Measurements from ENCODE around the gene KLHL6.
A peak's percentile ranks its signal among the peaks of the same experiment; 100 is the strongest.
"Not testable (repeated sequence)": the region's sequence is repeated elsewhere in the genome, so short reads cannot be mapped to it uniquely, and the experiment has no call there.

The KLHL6 gene

DNA sequence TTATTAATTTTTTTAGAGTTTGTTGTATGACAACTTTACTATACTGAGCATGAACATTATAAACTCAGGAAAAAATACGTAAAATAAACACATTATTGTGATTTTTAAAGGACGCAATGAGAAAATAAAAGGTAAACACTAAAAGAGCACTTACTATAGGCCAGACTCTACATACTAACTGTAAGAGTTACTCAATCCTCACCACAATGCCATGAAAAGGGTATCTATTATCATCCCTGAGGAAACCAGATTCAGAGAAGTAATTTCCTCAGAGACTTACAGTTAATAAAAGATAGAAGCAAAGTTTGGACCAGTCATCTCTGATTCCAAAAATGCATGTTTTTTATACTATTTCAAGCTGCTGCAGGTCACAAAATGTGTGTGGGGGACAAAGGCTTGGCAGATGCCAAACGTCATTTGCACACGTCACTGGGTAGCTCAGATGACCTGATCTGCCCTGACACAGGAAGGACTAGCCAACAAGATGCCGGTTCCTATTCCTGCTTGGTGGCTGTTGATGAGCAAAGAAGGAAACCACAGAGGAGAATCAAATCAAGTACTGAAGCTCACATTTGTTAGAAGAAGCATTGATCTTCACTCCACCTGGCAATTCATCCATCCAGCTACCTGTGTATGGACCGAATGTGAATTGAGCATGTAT lies 42.3 kb downstream of the KLHL6 start:
- Mint-ChIP-seq H3K9me3 (no peaks in the 10 kb centered on the region), H3K4me1 (ENCODE audit: low read depth) (peaks cover 66% of the 10 kb centered on the region), H3K27ac (peak overlapping the region; percentile 57), H3K27me3 (no peaks in the 10 kb centered on the region), H3K4me3 (peak overlapping the region; percentile 46), H3K36me3 (ENCODE audit: low read depth) (peaks cover 31% of the 10 kb centered on the region)

- H3K9me3 Mint-ChIP-seq, H3K27me3 Mint-ChIP-seq, H3K4me3 Mint-ChIP-seq: not testable (repeated sequence)
- peaks cover 57% of the 10 kb centered on the region for H3K4me1 Mint-ChIP-seq (ENCODE audit: low read depth)
- peak overlapping the region; percentile 82 for H3K27ac Mint-ChIP-seq
- peaks cover 38% of the 10 kb centered on the region for H3K36me3 Mint-ChIP-seq (ENCODE audit: low read depth)
These were observed 44.0 kb downstream of the KLHL6 start for GRCh38 chr3:183511286-183512131.

DNA sequence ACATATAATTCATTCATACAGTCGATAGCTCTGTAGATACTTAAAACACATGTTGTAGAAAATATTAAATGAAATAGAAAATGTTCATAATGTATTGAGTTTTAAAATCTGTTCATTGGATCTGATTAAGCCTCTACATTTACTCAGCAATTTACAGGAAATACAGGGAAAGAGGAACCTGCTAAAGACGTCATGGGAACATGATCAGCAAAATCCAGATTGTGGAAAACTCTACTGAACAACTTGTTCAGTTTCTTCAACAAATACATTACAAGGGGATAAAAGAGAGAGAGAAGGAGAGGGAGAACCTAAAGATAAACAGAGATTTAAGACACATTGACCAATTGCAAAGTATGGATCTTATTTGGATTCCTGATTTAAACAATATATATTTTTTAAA lies 46.7 kb downstream of the KLHL6 start:
- Mint-ChIP-seq H3K36me3 (ENCODE audit: low read depth) (peaks cover 56% of the 10 kb centered on the region), H3K4me1 (ENCODE audit: low read depth) (peaks cover 32% of the 10 kb centered on the region), H3K4me3 (no peak overlapping the region), H3K9me3 (peaks cover 8% of the 10 kb centered on the region), H3K27me3 (no peaks in the 10 kb centered on the region), H3K27ac (no peak overlapping the region)

DNA sequence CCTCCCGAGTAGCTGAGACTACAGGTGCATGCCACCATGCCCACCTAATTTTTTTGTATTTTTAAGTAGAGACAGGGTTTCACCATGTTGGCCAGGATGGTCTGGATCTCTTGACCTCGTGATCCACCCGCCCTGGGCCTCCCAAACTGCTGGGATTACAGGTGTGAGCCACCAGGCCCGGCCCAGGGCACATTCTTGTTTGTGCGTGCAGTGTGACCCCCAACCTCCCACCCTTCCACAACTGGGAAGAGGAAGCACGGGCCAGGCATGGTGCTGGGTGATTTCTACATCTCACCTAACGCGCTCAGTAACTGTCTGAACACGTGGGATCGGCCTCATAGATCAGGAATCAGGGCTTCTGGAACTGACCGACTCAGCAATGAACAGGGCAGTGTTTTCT lies 48.0 kb downstream of the KLHL6 start:
- Mint-ChIP-seq H3K36me3 (ENCODE audit: low read depth) (peaks cover 68% of the 10 kb centered on the region), H3K4me3 (no peak overlapping the region), H3K27ac (no peak overlapping the region), H3K4me1 (ENCODE audit: low read depth) (peaks cover 20% of the 10 kb centered on the region), H3K9me3 (peaks cover 8% of the 10 kb centered on the region), H3K27me3 (no peaks in the 10 kb centered on the region)

- Mint-ChIP-seq H3K36me3 (ENCODE audit: low read depth) (peaks cover 69% of the 10 kb centered on the region), H3K4me1 (ENCODE audit: low read depth) (peaks cover 17% of the 10 kb centered on the region), H3K27ac (peak overlapping the region; percentile 30), H3K9me3 (peaks cover 8% of the 10 kb centered on the region), H3K27me3 (no peaks in the 10 kb centered on the region), H3K4me3 (no peak overlapping the region)
These were observed 48.7 kb downstream of the KLHL6 start for GRCh38 chr3:183506674-183507320.

DNA sequence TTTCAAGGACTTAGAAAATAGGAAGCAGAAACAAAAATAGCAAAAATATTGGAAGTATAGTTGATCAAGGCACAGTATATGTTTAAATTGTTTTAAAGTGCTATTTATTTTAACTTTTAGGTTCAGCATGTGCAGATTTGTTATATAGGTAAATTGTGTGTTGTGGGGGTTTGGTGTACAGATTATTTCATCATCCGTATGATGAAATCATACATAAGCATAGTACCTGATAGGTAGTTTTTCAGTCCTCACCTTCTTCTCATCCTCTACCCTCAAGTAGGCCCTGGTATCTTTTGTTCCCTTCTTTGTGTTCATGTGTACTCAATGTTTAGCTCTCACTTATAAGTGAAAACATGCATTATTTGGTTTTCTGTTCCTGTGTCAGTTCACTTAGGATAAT lies 50.9 kb downstream of the KLHL6 start:
- Mint-ChIP-seq H3K9me3 (peaks cover 8% of the 10 kb centered on the region), H3K36me3 (ENCODE audit: low read depth) (peaks cover 85% of the 10 kb centered on the region), H3K27me3 (no peaks in the 10 kb centered on the region), H3K4me1 (ENCODE audit: low read depth) (peaks cover 9% of the 10 kb centered on the region), H3K4me3 (no peak overlapping the region), H3K27ac (no peak overlapping the region)

DNA sequence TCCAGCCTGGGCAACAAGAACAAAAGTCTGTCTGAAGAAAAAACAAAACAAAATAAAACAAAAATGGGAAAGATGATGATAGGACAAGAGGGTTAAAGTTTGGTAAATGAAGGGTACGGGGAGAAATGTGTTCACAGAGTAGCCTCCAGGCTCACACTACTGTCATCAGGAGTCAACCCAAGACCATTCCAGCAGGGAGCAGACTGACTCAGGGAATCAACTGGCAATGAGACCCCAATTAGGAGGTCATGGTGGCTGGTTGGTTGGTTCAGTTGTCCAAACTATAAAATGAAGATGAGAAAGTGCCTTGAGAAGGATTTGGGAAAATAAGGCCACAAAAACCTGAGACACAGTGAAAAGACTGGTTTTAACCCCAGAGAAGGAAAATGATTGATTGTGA lies 51.8 kb downstream of the KLHL6 start:
- H3K4me3 Mint-ChIP-seq: no peak overlapping the region
- peaks cover 82% of the 10 kb centered on the region for H3K36me3 Mint-ChIP-seq (ENCODE audit: low read depth)
- H3K9me3 Mint-ChIP-seq: peaks cover 8% of the 10 kb centered on the region
- H3K27ac Mint-ChIP-seq: peak overlapping the region; percentile 61
- H3K4me1 Mint-ChIP-seq (ENCODE audit: low read depth): peaks cover 6% of the 10 kb centered on the region
- no peaks in the 10 kb centered on the region for H3K27me3 Mint-ChIP-seq

GRCh38 chr3:183502237-183503181 lies 53.0 kb downstream of the KLHL6 start:
- Mint-ChIP-seq H3K4me1 (ENCODE audit: low read depth) (peaks cover 5% of the 10 kb centered on the region), H3K4me3 (no peak overlapping the region), H3K27ac (peak overlapping the region; percentile 37), H3K9me3 (peaks cover 8% of the 10 kb centered on the region), H3K36me3 (ENCODE audit: low read depth) (peaks cover 75% of the 10 kb centered on the region), H3K27me3 (no peaks in the 10 kb centered on the region)

DNA sequence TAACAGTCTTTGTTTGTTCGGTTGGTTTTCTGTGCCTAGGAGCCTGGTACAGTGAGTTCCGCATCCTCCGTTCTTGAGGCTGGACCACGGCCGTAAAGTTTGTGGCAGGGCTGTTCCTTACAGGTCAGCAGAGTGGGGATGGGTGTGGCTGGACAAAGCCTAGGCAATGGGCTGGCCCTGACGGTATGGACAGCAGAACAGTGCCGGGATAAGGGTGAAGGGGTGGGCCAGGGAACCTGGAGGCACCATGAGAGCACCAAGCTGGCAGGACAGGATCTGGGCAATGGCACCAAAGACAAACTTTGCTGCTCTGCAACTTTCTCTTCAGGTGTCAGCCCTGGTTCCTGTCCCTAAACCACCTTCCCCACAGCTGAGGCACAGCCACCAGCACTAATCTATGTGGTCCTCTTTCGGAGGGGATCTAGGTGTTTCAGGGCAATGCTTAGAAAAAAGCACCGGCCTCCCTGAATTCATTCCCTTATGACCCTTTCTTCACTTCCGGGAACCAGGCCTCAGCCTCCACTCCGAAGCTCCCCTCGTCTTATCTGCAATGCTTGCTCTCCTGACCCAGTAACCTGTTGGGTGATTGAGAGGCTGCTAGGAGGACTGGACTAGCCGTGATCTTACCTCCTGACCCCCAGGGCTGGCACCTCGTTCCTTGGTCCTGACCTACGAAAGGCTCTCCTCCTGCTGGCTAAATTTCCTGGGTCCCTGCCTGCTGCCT lies 54.4 kb downstream of the KLHL6 start:
- Mint-ChIP-seq H3K9me3 (peaks cover 3% of the 10 kb centered on the region), H3K4me3 (no peak overlapping the region), H3K36me3 (ENCODE audit: low read depth) (peaks cover 73% of the 10 kb centered on the region), H3K27me3 (no peaks in the 10 kb centered on the region), H3K4me1 (ENCODE audit: low read depth) (no peaks in the 10 kb centered on the region), H3K27ac (peak overlapping the region; percentile 43)

DNA sequence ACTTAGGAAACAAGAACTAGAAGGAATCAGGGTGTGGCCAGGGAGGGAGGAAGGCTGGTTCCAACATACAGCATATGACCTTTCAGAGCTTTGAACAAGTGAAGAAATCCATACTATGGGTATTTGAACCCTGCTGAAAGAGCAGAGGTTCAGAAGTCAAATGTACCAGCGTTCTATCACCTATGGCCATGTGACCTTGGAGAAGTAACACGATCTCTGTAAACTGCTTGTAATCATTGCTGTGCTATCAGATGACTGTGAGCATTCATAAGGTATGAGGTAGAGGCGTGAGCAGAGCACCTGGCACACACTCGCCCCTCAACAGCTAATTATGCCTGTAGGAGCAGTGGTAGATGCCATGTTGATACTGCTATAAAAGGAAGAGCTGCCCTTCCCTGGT lies 55.2 kb downstream of the KLHL6 start:
- no peak overlapping the region for H3K27ac Mint-ChIP-seq
- H3K4me3 Mint-ChIP-seq: no peak overlapping the region
- H3K4me1 Mint-ChIP-seq (ENCODE audit: low read depth): no peaks in the 10 kb centered on the region
- no peaks in the 10 kb centered on the region for H3K27me3 Mint-ChIP-seq
- peaks cover 70% of the 10 kb centered on the region for H3K36me3 Mint-ChIP-seq (ENCODE audit: low read depth)
- no peaks in the 10 kb centered on the region for H3K9me3 Mint-ChIP-seq

DNA sequence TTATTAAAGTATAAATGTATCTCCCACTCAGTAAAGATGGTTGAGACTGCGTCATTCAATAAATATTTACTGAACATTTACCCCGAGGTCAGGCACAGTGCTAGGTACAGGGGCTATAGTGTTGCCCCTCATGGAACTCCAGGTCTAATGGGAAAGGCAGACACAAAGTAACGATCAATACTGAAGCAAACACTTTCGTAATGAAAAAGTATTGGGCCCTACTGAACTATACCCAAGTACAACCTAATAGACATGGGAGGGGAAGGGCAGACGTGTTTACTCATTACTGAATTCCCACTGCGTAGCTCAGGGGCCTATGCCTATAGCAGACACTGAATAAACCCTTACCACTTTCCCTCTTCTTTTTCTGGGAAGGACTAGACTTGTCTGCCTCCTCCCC lies 56.9 kb downstream of the KLHL6 start:
- H3K36me3 Mint-ChIP-seq (ENCODE audit: low read depth): peaks cover 66% of the 10 kb centered on the region
- H3K27me3 Mint-ChIP-seq: no peaks in the 10 kb centered on the region
- no peaks in the 10 kb centered on the region for H3K4me1 Mint-ChIP-seq (ENCODE audit: low read depth)
- H3K9me3 Mint-ChIP-seq: no peaks in the 10 kb centered on the region
- H3K27ac Mint-ChIP-seq: no peak overlapping the region
- no peak overlapping the region for H3K4me3 Mint-ChIP-seq

- Mint-ChIP-seq H3K27me3 (no peaks in the 10 kb centered on the region), H3K27ac (no peak overlapping the region), H3K4me1 (ENCODE audit: low read depth) (no peaks in the 10 kb centered on the region), H3K4me3 (no peak overlapping the region), H3K36me3 (ENCODE audit: low read depth) (peaks cover 66% of the 10 kb centered on the region), H3K9me3 (no peaks in the 10 kb centered on the region)
These were observed 58.2 kb downstream of the KLHL6 start for GRCh38 chr3:183497313-183497712.

DNA sequence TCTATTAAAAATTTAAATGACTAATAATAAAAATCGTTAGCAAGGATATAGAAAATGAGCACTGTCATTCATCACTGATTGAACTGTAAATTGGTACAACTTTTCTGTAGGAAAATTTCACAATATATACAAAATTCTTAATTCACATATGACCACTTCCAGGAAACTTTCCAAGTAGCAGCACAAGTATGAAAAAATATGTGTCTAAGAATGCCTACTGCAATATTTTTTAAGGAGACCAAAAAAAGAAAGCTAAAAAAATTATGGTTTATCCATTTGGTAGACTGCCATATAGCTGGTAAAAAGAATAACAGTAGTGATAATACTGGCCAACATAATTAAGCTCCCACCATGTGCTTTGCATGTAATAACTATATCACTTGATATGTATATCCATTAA lies 59.2 kb downstream of the KLHL6 start:
- Mint-ChIP-seq H3K9me3 (no peaks in the 10 kb centered on the region), H3K4me3 (no peak overlapping the region), H3K27ac (no peak overlapping the region), H3K36me3 (ENCODE audit: low read depth) (peaks cover 70% of the 10 kb centered on the region), H3K27me3 (no peaks in the 10 kb centered on the region), H3K4me1 (ENCODE audit: low read depth) (peaks cover 4% of the 10 kb centered on the region)

- no peak overlapping the region for H3K4me3 Mint-ChIP-seq
- no peaks in the 10 kb centered on the region for H3K27me3 Mint-ChIP-seq
- H3K27ac Mint-ChIP-seq: no peak overlapping the region
- H3K9me3 Mint-ChIP-seq: no peaks in the 10 kb centered on the region
- H3K36me3 Mint-ChIP-seq (ENCODE audit: low read depth): peaks cover 68% of the 10 kb centered on the region
- H3K4me1 Mint-ChIP-seq (ENCODE audit: low read depth): peaks cover 12% of the 10 kb centered on the region
These were observed 61.2 kb downstream of the KLHL6 start for GRCh38 chr3:183494341-183494740.

Data from stimulated activated naive CD8-positive, alpha-beta T cell treated with anti-CD3 and anti-CD28 coated beads, Interleukin-15, Interleukin-2, amounts not matched to agents 100 ng/mL and 50 ng/mL, for 24 hours (primary cell).